CD4-positive, alpha-beta T cell treated with Interleukin-10 for 1 hour (primary cell): Measurements from ENCODE around the gene GSPT1.
"Not testable (repeated sequence)": the region's sequence is repeated elsewhere in the genome, so short reads cannot be mapped to it uniquely, and the experiment has no call there.

Experiments
- DNase-seq: peaks from one replicate; pipeline ENCODE4 v3.0.0-alpha.2; 2020

GSPT1 gene

GRCh38 chr16:11915644-11916523 is at the start of gene GSPT1:
Gene GSPT1, minus strand, starts transcription at chr16:11915956. Its CDS starts 236 bp downstream, at chr16:11915720.
- peak; percentile 99 for DNase-seq

GRCh38 chr16:11964761-11965551 is 49.2 kb upstream of the GSPT1 start, which contains the start of gene TNFRSF17:
Gene TNFRSF17, plus strand, starts transcription at chr16:11965210. Its CDS starts 115 bp downstream, at chr16:11965325.
- no peak for DNase-seq

- no peak for DNase-seq
Measured at GRCh38 chr16:11963706-11964105, 48.0 kb upstream of the GSPT1 start.

GRCh38 chr16:11962978-11963377 is 47.2 kb upstream of the GSPT1 start:
- not testable (repeated sequence) for DNase-seq

GRCh38 chr16:11962457-11962856 is 46.7 kb upstream of the GSPT1 start:
- not testable (repeated sequence) for DNase-seq

GRCh38 chr16:11957591-11958395 is 42.0 kb upstream of the GSPT1 start:
- no peak for DNase-seq

GRCh38 chr16:11956558-11956957 is 40.8 kb upstream of the GSPT1 start:
- DNase-seq, result no peak

GRCh38 chr16:11955713-11956123 is 40.0 kb upstream of the GSPT1 start:
- no peak for DNase-seq

- DNase-seq, result not testable (repeated sequence)
Measured at GRCh38 chr16:11953576-11953975, 37.8 kb upstream of the GSPT1 start.

GRCh38 chr16:11950388-11950787 is 34.6 kb upstream of the GSPT1 start:
- DNase-seq, result no peak

- peak; percentile 15 for DNase-seq
Measured at GRCh38 chr16:11949527-11949926, 33.8 kb upstream of the GSPT1 start.

GRCh38 chr16:11948819-11949218 is 33.1 kb upstream of the GSPT1 start:
- DNase-seq, result no peak

GRCh38 chr16:11946433-11946832 is 30.7 kb upstream of the GSPT1 start:
- DNase-seq, result no peak

- not testable (repeated sequence) for DNase-seq
Measured at GRCh38 chr16:11941945-11942344, 26.2 kb upstream of the GSPT1 start, which contains the start of gene NPIPB2. Gene NPIPB2, minus strand, starts transcription at chr16:11942045. Its CDS starts 0 bp downstream, at chr16:11942045.

- not testable (repeated sequence) for DNase-seq
Measured at GRCh38 chr16:11927350-11927749, 11.6 kb upstream of the GSPT1 start.

GRCh38 chr16:11924046-11924445 is 8.3 kb upstream of the GSPT1 start:
- DNase-seq, result not testable (repeated sequence)

- DNase-seq, result no peak
Measured at GRCh38 chr16:11916524-11917285, 949 bp upstream of the GSPT1 start.

GRCh38 chr16:11915114-11915643 is 577 bp downstream of the GSPT1 start:
- peak; percentile 40 for DNase-seq

- DNase-seq, result peak; percentile 52
Measured at GRCh38 chr16:11914210-11915113, 1.3 kb downstream of the GSPT1 start.

GRCh38 chr16:11913425-11914079 is 2.2 kb downstream of the GSPT1 start:
- peak; percentile 69 for DNase-seq
